Measurements from ENCODE around the gene BBS9. TPM values are rescaled to one million over a fixed set of nuclear protein-coding genes. Genes with fewer than 3 reads are reported as not detected.
"Not testable (repeated sequence)": the region's sequence is repeated elsewhere in the genome, so short reads cannot be mapped to it uniquely, and the experiment has no call there.

BBS9 gene
- total and polyA plus RNA-seq, 2 experiments from 2014 or later, result 10.2 to 15.0 TPM

DNA sequence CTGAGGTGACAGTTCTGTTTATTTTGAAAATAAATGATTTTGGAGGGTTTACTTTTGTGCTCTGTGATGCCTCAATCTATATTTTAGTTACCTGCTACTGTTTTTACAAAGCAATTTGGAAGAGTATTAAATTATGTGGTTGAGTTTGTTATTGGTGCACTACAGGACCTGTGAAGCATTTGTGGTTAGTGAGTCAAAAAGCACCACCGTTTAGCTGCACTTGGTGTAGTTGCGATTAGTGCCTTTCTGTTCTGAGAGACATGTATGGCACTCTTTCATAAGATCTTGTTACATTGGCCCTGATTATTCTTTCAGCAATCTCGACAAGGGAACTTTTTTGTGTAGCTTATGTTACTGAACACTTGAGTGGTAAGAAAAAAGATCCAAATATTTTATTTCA is 132.2 kb downstream of the BBS9 start:
- in situ Hi-C loops (cut with MboI), result no loop called here
- Histone ChIP-seq H3K4me1 (ENCODE audit: insufficient read depth) (peaks cover 42% of the 10 kb centered on the region), H4K20me1 (ENCODE audit: insufficient read depth) (no peaks in the 10 kb centered on the region), H3F3A (ENCODE audit: insufficient read depth) (peaks cover 13% of the 10 kb centered on the region), H3K27ac (no peak overlapping the region), H3K79me2 (ENCODE audit: insufficient read depth) (no peaks in the 10 kb centered on the region), H3K9me3 (ENCODE audit: low read depth) (no peaks in the 10 kb centered on the region), H3K4me2 (ENCODE audit: unreplicated experiment) (no peak overlapping the region), H3K9ac (no peak overlapping the region), H2AFZ (no peak overlapping the region), H3K36me3 (ENCODE audit: low read depth) (no peaks in the 10 kb centered on the region), H3K9me2 (ENCODE audit: insufficient read depth) (no peaks in the 10 kb centered on the region), H3K4me3 (no peak overlapping the region), H3K27me3 (replicated peaks; ENCODE audit: insufficient read depth) (no peaks in the 10 kb centered on the region)
- 72 to 81% methylated on average over 3 of the region's 3 CpGs for WGBS, 2 experiments (ENCODE audit: low coverage in 1 of 2, low lambda C conversion rate in 2 of 2, missing lambda C conversion rate in 2 of 2)
- TF ChIP-seq EZH2phosphoT487 (IDR thresholded peaks at IDR 0.05; ENCODE audit: insufficient read depth, low read depth) (no peak), EZH2 (IDR thresholded peaks at IDR 0.05; ENCODE audit: insufficient read depth, poor library complexity, severe bottlenecking) (no peak)
- peak; percentile 29 for DNase-seq

DNA sequence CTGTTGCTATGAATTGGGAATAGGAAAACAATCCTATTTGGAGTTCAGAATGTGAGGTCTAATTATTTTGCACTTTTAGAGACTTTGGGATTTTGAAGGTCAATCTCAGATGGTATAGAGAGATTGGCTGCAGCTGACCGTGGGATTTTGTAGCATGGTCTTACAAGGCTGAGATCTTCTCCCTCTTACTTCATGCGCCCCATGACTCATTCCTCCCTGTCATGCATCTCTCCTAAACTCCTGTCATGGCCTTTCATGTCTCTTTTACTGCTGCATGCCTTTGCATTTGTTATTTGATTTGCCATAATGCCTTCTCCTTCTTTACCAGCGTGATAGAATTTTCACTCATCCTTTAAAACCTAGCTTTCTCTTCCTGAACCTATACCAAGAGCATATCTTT is 133.1 kb downstream of the BBS9 start:
- 53 to 69% methylated on average over 3 of the region's 3 CpGs for WGBS, 2 experiments (ENCODE audit: low coverage in 1 of 2, low lambda C conversion rate in 2 of 2, missing lambda C conversion rate in 2 of 2)
- DNase-seq, result peak; percentile 52

DNA sequence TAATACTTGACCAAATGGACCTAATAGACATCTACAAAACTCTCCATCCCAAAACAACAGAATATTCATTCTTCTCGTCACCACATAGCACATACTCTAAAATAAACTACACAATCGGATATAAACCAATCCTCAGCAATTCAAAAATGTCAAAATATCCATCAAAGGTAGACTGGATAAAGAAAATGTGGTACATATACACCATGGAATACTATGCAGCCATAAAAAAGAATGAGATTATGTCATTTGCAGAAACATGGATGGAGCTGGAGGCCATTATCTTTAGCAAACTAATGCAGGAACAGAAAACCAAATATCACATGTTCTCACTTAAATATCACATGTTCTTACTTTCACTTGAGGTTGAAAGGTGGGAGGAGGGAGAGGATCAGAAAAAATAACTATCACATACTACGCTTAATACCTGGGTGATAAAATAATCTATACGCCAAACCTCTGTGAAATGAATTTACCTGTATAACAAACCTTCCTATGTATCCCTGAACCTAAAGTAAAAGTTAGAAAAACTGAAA is 142.5 kb downstream of the BBS9 start:
- H3K27me3 ChIP-seq (replicated peaks; ENCODE audit: insufficient read depth); in situ Hi-C loops (cut with MboI); H3K79me2 ChIP-seq (ENCODE audit: insufficient read depth); H3K4me2 ChIP-seq (ENCODE audit: unreplicated experiment); H3F3A ChIP-seq (ENCODE audit: insufficient read depth); H3K27ac ChIP-seq; H3K4me3 ChIP-seq; H2AFZ ChIP-seq; DNase-seq; H3K9me3 ChIP-seq (ENCODE audit: low read depth); H4K20me1 ChIP-seq (ENCODE audit: insufficient read depth); H3K36me3 ChIP-seq (ENCODE audit: low read depth); H3K9me2 ChIP-seq (ENCODE audit: insufficient read depth); H3K9ac ChIP-seq; H3K4me1 ChIP-seq (ENCODE audit: insufficient read depth): not testable (repeated sequence)
- WGBS, 2 experiments (ENCODE audit: low coverage in 1 of 2, low lambda C conversion rate in 2 of 2, missing lambda C conversion rate in 2 of 2), result 91 to 93% methylated on average over 4 of the region's 4 CpGs

More for the DNA sequence above, 133.1 kb downstream of the BBS9 start:
- Histone ChIP-seq H3K9me2 (ENCODE audit: insufficient read depth) (no peaks in the 10 kb centered on the region), H3K4me3 (no peak overlapping the region), H3K9me3 (ENCODE audit: low read depth) (no peaks in the 10 kb centered on the region), H3K27ac (no peak overlapping the region), H2AFZ (no peak overlapping the region), H3K27me3 (replicated peaks; ENCODE audit: insufficient read depth) (no peaks in the 10 kb centered on the region), H3K4me1 (ENCODE audit: insufficient read depth) (peaks cover 39% of the 10 kb centered on the region), H3F3A (ENCODE audit: insufficient read depth) (peaks cover 13% of the 10 kb centered on the region), H3K36me3 (ENCODE audit: low read depth) (no peaks in the 10 kb centered on the region), H4K20me1 (ENCODE audit: insufficient read depth) (no peaks in the 10 kb centered on the region), H3K9ac (no peak overlapping the region), H3K4me2 (ENCODE audit: unreplicated experiment) (no peak overlapping the region), H3K79me2 (ENCODE audit: insufficient read depth) (no peaks in the 10 kb centered on the region)
- TF ChIP-seq EZH2phosphoT487 (IDR thresholded peaks at IDR 0.05; ENCODE audit: insufficient read depth, low read depth) (no peak), EZH2 (IDR thresholded peaks at IDR 0.05; ENCODE audit: insufficient read depth, poor library complexity, severe bottlenecking) (no peak)
- in situ Hi-C loops (cut with MboI), result no loop called here

GRCh38 chr7:33273356-33273755 is 144.0 kb downstream of the BBS9 start:
- H4K20me1 ChIP-seq (ENCODE audit: insufficient read depth), result no peaks in the 10 kb centered on the region
- H3K4me3 ChIP-seq, result no peak overlapping the region
- H3K9me2 ChIP-seq (ENCODE audit: insufficient read depth), result no peaks in the 10 kb centered on the region
- H2AFZ ChIP-seq, result no peak overlapping the region
- no peak for DNase-seq
- WGBS, 2 experiments (ENCODE audit: low coverage in 1 of 2, low lambda C conversion rate in 2 of 2, missing lambda C conversion rate in 2 of 2), result 94 to 100% methylated on average over 2 of the region's 2 CpGs
- in situ Hi-C loops (cut with MboI), result no loop called here
- no peaks in the 10 kb centered on the region for H3K36me3 ChIP-seq (ENCODE audit: low read depth)
- H3K27me3 ChIP-seq (replicated peaks; ENCODE audit: insufficient read depth), result no peaks in the 10 kb centered on the region
- no peaks in the 10 kb centered on the region for H3K4me1 ChIP-seq (ENCODE audit: insufficient read depth)
- TF ChIP-seq EZH2 (IDR thresholded peaks at IDR 0.05; ENCODE audit: insufficient read depth, poor library complexity, severe bottlenecking) (no peak), EZH2phosphoT487 (IDR thresholded peaks at IDR 0.05; ENCODE audit: insufficient read depth, low read depth) (no peak)
- H3K27ac ChIP-seq, result no peak overlapping the region
- no peaks in the 10 kb centered on the region for H3K9me3 ChIP-seq (ENCODE audit: low read depth)
- no peak overlapping the region for H3K9ac ChIP-seq
- no peaks in the 10 kb centered on the region for H3F3A ChIP-seq (ENCODE audit: insufficient read depth)
- no peaks in the 10 kb centered on the region for H3K79me2 ChIP-seq (ENCODE audit: insufficient read depth)
- H3K4me2 ChIP-seq (ENCODE audit: unreplicated experiment), result no peak overlapping the region

GRCh38 chr7:33276325-33276724 is 147.0 kb downstream of the BBS9 start:
- H3K36me3 ChIP-seq (ENCODE audit: low read depth), result no peaks in the 10 kb centered on the region
- WGBS, 2 experiments (ENCODE audit: low coverage in 1 of 2, low lambda C conversion rate in 2 of 2, missing lambda C conversion rate in 2 of 2), result 83 to 91% methylated on average over 3 of the region's 3 CpGs
- DNase-seq, result no peak
- no peaks in the 10 kb centered on the region for H3K9me2 ChIP-seq (ENCODE audit: insufficient read depth)
- H3K27me3 ChIP-seq (replicated peaks; ENCODE audit: insufficient read depth), result no peaks in the 10 kb centered on the region
- in situ Hi-C loops (cut with MboI), result no loop called here
- H3K27ac ChIP-seq, result no peak overlapping the region
- H3K4me3 ChIP-seq, result no peak overlapping the region
- H3K4me1 ChIP-seq (ENCODE audit: insufficient read depth), result no peaks in the 10 kb centered on the region
- no peaks in the 10 kb centered on the region for H3K79me2 ChIP-seq (ENCODE audit: insufficient read depth)
- TF ChIP-seq EZH2phosphoT487 (IDR thresholded peaks at IDR 0.05; ENCODE audit: insufficient read depth, low read depth) (no peak), EZH2 (IDR thresholded peaks at IDR 0.05; ENCODE audit: insufficient read depth, poor library complexity, severe bottlenecking) (no peak)
- no peak overlapping the region for H3K4me2 ChIP-seq (ENCODE audit: unreplicated experiment)
- H3F3A ChIP-seq (ENCODE audit: insufficient read depth), result no peaks in the 10 kb centered on the region
- no peaks in the 10 kb centered on the region for H3K9me3 ChIP-seq (ENCODE audit: low read depth)
- H2AFZ ChIP-seq, result no peak overlapping the region
- no peaks in the 10 kb centered on the region for H4K20me1 ChIP-seq (ENCODE audit: insufficient read depth)
- no peak overlapping the region for H3K9ac ChIP-seq

All from GM23248 (cell line).